Measurements from ENCODE around the gene PAPPA2.
A peak's percentile ranks its signal among the peaks of the same experiment; 100 is the strongest.

Gene PAPPA2

GRCh38 chr1:176460544-176461336 lies 2.2 kb upstream of the PAPPA2 start:
- no peak overlapping the region for H2BK120ac ChIP-seq (ENCODE audit: insufficient read depth, low read length, poor library complexity)
- no CpG with 5 or more reads among the region's 2 CpGs for WGBS (ENCODE audit: extremely low coverage, insufficient coverage, insufficient read length)
- peaks cover 2 to 3% of the 10 kb centered on the region in 2 experiments for H3K4me1 ChIP-seq (ENCODE audit: control insufficient read depth in 1 of 2, insufficient read depth in 2 of 2, low read length in 2 of 2)
- H3K27me3 ChIP-seq (ENCODE audit: insufficient read depth, low read length), result no peaks in the 10 kb centered on the region
- peak overlapping the region; percentile 56 for H3K18ac ChIP-seq (ENCODE audit: low read length)
- peak overlapping the region; percentile 42 for H3K14ac ChIP-seq (ENCODE audit: low read length)
- no peaks in the 10 kb centered on the region for H3K36me3 ChIP-seq (ENCODE audit: control insufficient read depth in 1 of 2, insufficient read depth in 2 of 2, low read length in 2 of 2)
- no peak overlapping the region for H2AK5ac ChIP-seq (ENCODE audit: low read length)
- H2AFZ ChIP-seq (ENCODE audit: insufficient read depth, low read length, poor library complexity), result no peak overlapping the region
- no peak overlapping the region for H3K23ac ChIP-seq (ENCODE audit: low read length)
- peak overlapping the region; percentile 71 for H2BK5ac ChIP-seq (ENCODE audit: low read depth, low read length, poor library complexity)
- H3K4me3 ChIP-seq (ENCODE audit: low read depth, low read length), result no peak overlapping the region
- H4K12ac ChIP-seq (ENCODE audit: low read depth, low read length), result no peak overlapping the region
- peak overlapping the region; percentile 56 for H2BK12ac ChIP-seq (ENCODE audit: low read length)
- no peak overlapping the region for H4K8ac ChIP-seq (ENCODE audit: low read depth, low read length)
- H3K9me3 ChIP-seq (ENCODE audit: insufficient read depth, low read depth, low read length), result peaks cover 8% of the 10 kb centered on the region
- H3K4ac ChIP-seq (ENCODE audit: low read depth, low read length), result no peak overlapping the region
- H3K27ac ChIP-seq (ENCODE audit: low read depth, low read length), result no peak overlapping the region
- H3K79me2 ChIP-seq (ENCODE audit: control insufficient read depth, insufficient read depth, low read length, poor library complexity), result no peaks in the 10 kb centered on the region
- H3K4me2 ChIP-seq (ENCODE audit: low read length), result no peak overlapping the region
- no peak for DNase-seq
- peak overlapping the region; percentile 59 for H4K91ac ChIP-seq (ENCODE audit: low read depth, low read length)
- peaks cover 3% of the 10 kb centered on the region for H3K79me1 ChIP-seq (ENCODE audit: low read length)
- no peak overlapping the region for H3K9ac ChIP-seq (ENCODE audit: low read length)

- Histone ChIP-seq H3K18ac (ENCODE audit: low read length) (no peak overlapping the region), H3K4me2 (ENCODE audit: low read length) (no peak overlapping the region)
These were observed 1.4 kb upstream of the PAPPA2 start for GRCh38 chr1:176461576-176461975.

GRCh38 chr1:176466514-176466913 lies 3.5 kb downstream of the PAPPA2 start:
- no peak overlapping the region for H3K4me3 ChIP-seq (ENCODE audit: low read depth, low read length)
- no peak overlapping the region for H3K4me2 ChIP-seq (ENCODE audit: low read length)
- H4K91ac ChIP-seq (ENCODE audit: low read depth, low read length), result no peak overlapping the region
- H2BK120ac ChIP-seq (ENCODE audit: insufficient read depth, low read length, poor library complexity), result peak overlapping the region; percentile 15
- no peak overlapping the region for H2BK5ac ChIP-seq (ENCODE audit: low read depth, low read length, poor library complexity)
- H3K18ac ChIP-seq (ENCODE audit: low read length), result no peak overlapping the region
- no peak overlapping the region for H3K9ac ChIP-seq (ENCODE audit: low read length)
- H3K27ac ChIP-seq (ENCODE audit: low read depth, low read length), result no peak overlapping the region
- no peak overlapping the region for H2AK5ac ChIP-seq (ENCODE audit: low read length)
- H4K12ac ChIP-seq (ENCODE audit: low read depth, low read length), result no peak overlapping the region
- H3K27me3 ChIP-seq (ENCODE audit: insufficient read depth, low read length), result no peaks in the 10 kb centered on the region
- DNase-seq, result peak; percentile 54 to 55
- WGBS (ENCODE audit: extremely low coverage, insufficient coverage, insufficient read length), result no CpG with 5 or more reads among the region's 3 CpGs
- H3K23ac ChIP-seq (ENCODE audit: low read length), result no peak overlapping the region
- H2AFZ ChIP-seq (ENCODE audit: insufficient read depth, low read length, poor library complexity), result peak overlapping the region; percentile 23
- peaks cover 4 to 10% of the 10 kb centered on the region in 2 experiments for H3K4me1 ChIP-seq (ENCODE audit: control insufficient read depth in 1 of 2, insufficient read depth in 2 of 2, low read length in 2 of 2)
- H4K8ac ChIP-seq (ENCODE audit: low read depth, low read length), result no peak overlapping the region
- peaks cover 5% of the 10 kb centered on the region for H3K79me1 ChIP-seq (ENCODE audit: low read length)
- H2BK12ac ChIP-seq (ENCODE audit: low read length), result no peak overlapping the region
- H3K14ac ChIP-seq (ENCODE audit: low read length), result no peak overlapping the region
- H3K36me3 ChIP-seq (ENCODE audit: control insufficient read depth in 1 of 2, insufficient read depth in 2 of 2, low read length in 2 of 2), result no peaks in the 10 kb centered on the region
- no peak overlapping the region for H3K4ac ChIP-seq (ENCODE audit: low read depth, low read length)
- no peaks in the 10 kb centered on the region for H3K79me2 ChIP-seq (ENCODE audit: control insufficient read depth, insufficient read depth, low read length, poor library complexity)
- H3K9me3 ChIP-seq (ENCODE audit: insufficient read depth, low read depth, low read length), result no peaks in the 10 kb centered on the region

More at GRCh38 chr1:176461576-176461975, 1.4 kb upstream of the PAPPA2 start:
- H3K23ac ChIP-seq (ENCODE audit: low read length), result no peak overlapping the region
- no peak overlapping the region for H2AK5ac ChIP-seq (ENCODE audit: low read length)
- no peak overlapping the region for H3K14ac ChIP-seq (ENCODE audit: low read length)
- H2BK120ac ChIP-seq (ENCODE audit: insufficient read depth, low read length, poor library complexity), result no peak overlapping the region
- no peak overlapping the region for H3K4ac ChIP-seq (ENCODE audit: low read depth, low read length)
- H3K9me3 ChIP-seq (ENCODE audit: insufficient read depth, low read depth, low read length), result peaks cover 8% of the 10 kb centered on the region
- peak; percentile 56 to 85 for DNase-seq
- no peak overlapping the region for H2BK5ac ChIP-seq (ENCODE audit: low read depth, low read length, poor library complexity)
- H3K4me3 ChIP-seq (ENCODE audit: low read depth, low read length), result no peak overlapping the region
- no peaks in the 10 kb centered on the region for H3K79me2 ChIP-seq (ENCODE audit: control insufficient read depth, insufficient read depth, low read length, poor library complexity)
- no peak overlapping the region for H4K8ac ChIP-seq (ENCODE audit: low read depth, low read length)
- no peak overlapping the region for H4K12ac ChIP-seq (ENCODE audit: low read depth, low read length)
- no peak overlapping the region for H3K9ac ChIP-seq (ENCODE audit: low read length)
- peaks cover 3% of the 10 kb centered on the region for H3K79me1 ChIP-seq (ENCODE audit: low read length)
- H3K27me3 ChIP-seq (ENCODE audit: insufficient read depth, low read length), result no peaks in the 10 kb centered on the region
- H3K27ac ChIP-seq (ENCODE audit: low read depth, low read length), result no peak overlapping the region
- H2AFZ ChIP-seq (ENCODE audit: insufficient read depth, low read length, poor library complexity), result no peak overlapping the region
- no peak overlapping the region for H2BK12ac ChIP-seq (ENCODE audit: low read length)
- peaks cover 2 to 3% of the 10 kb centered on the region in 2 experiments for H3K4me1 ChIP-seq (ENCODE audit: control insufficient read depth in 1 of 2, insufficient read depth in 2 of 2, low read length in 2 of 2)
- no CpG with 5 or more reads among the region's 1 CpG for WGBS (ENCODE audit: extremely low coverage, insufficient coverage, insufficient read length)
- no peaks in the 10 kb centered on the region for H3K36me3 ChIP-seq (ENCODE audit: control insufficient read depth in 1 of 2, insufficient read depth in 2 of 2, low read length in 2 of 2)
- H4K91ac ChIP-seq (ENCODE audit: low read depth, low read length), result no peak overlapping the region

GRCh38 chr1:176469450-176470010 lies 6.6 kb downstream of the PAPPA2 start:
- DNase-seq, result peak in 1 of 2 donors; percentile 41
- Histone ChIP-seq H3K23ac (ENCODE audit: low read length) (no peak overlapping the region), H3K36me3 (ENCODE audit: control insufficient read depth in 1 of 2, insufficient read depth in 2 of 2, low read length in 2 of 2) (peaks cover 0 to 2% of the 10 kb centered on the region in 2 experiments), H2BK12ac (ENCODE audit: low read length) (peak overlapping the region; percentile 12), H3K9ac (ENCODE audit: low read length) (no peak overlapping the region), H2AFZ (ENCODE audit: insufficient read depth, low read length, poor library complexity) (no peak overlapping the region), H3K9me3 (ENCODE audit: insufficient read depth, low read depth, low read length) (peaks cover 2% of the 10 kb centered on the region), H3K4me2 (ENCODE audit: low read length) (no peak overlapping the region), H3K79me1 (ENCODE audit: low read length) (peaks cover 2% of the 10 kb centered on the region), H3K79me2 (ENCODE audit: control insufficient read depth, insufficient read depth, low read length, poor library complexity) (no peaks in the 10 kb centered on the region), H2BK120ac (ENCODE audit: insufficient read depth, low read length, poor library complexity) (peak overlapping the region; percentile 61), H3K4me1 (ENCODE audit: control insufficient read depth in 1 of 2, insufficient read depth in 2 of 2, low read length in 2 of 2) (peaks cover 4 to 7% of the 10 kb centered on the region in 2 experiments), H4K12ac (ENCODE audit: low read depth, low read length) (no peak overlapping the region), H3K14ac (ENCODE audit: low read length) (peak overlapping the region; percentile 42), H3K27ac (ENCODE audit: low read depth, low read length) (no peak overlapping the region), H3K18ac (ENCODE audit: low read length) (no peak overlapping the region), H3K4me3 (ENCODE audit: low read depth, low read length) (no peak overlapping the region), H4K8ac (ENCODE audit: low read depth, low read length) (peak overlapping the region; percentile 25), H2BK5ac (ENCODE audit: low read depth, low read length, poor library complexity) (peak overlapping the region; percentile 23), H4K91ac (ENCODE audit: low read depth, low read length) (peak overlapping the region; percentile 31), H3K4ac (ENCODE audit: low read depth, low read length) (no peak overlapping the region), H2AK5ac (ENCODE audit: low read length) (no peak overlapping the region), H3K27me3 (ENCODE audit: insufficient read depth, low read length) (no peaks in the 10 kb centered on the region)
- no CpG with 5 or more reads among the region's 7 CpGs for WGBS (ENCODE audit: extremely low coverage, insufficient coverage, insufficient read length)

All from trophoblast cell (in vitro differentiated cells and primary cell).